IMR-90 (cell line): ENCODE measurements around the gene WFDC5. TPM values are rescaled to one million over a fixed set of nuclear protein-coding genes. Genes with fewer than 3 reads are reported as not detected.
A peak's percentile ranks its signal among the peaks of the same experiment; 100 is the strongest.

Source experiments
- ATAC-seq: fragments of 200-7000 bp; cut with Tn5 transposase; 2 replicates; pipeline ENCODE4 v1.9.1; 2020; ENCODE audit warnings: low read depth, mild to moderate bottlenecking, moderate library complexity
- BruUV-seq: library from RNA; stranded (reverse); fragments of 400-500 nt; replicated peaks from 2 replicates; lab custom pipeline; 2021; lab: Mats Ljungman, UMichigan
- CTCF ChIA-PET: fragments of 300-600 bp; formaldehyde crosslinking; extraction: SDS; loops from one replicate; lab custom pipeline; 2021; ENCODE audit warnings: antibody characterized with exemption; lab: Yijun Ruan, JAX
- POLR2A ChIA-PET: fragments of 300-600 bp; sonication (Branson Sonifier 250); formaldehyde crosslinking; loops from one replicate; lab custom pipeline; 2022; ENCODE audit warnings: antibody characterized with exemption; ENCODE audit not compliant: unreplicated experiment; lab: Charles Lee
- DNase-seq: peaks from one replicate; pipeline ENCODE4 v3.0.0; 2013
- H2AFZ ChIP-seq: replicated peaks from 2 replicates; pipeline ENCODE3; 2013; ENCODE audit warnings: low read length, mild to moderate bottlenecking; ENCODE audit not compliant: poor library complexity
- H2AK5ac ChIP-seq: 2 replicates; pipeline ENCODE4 v1.6.1; 2013; ENCODE audit warnings: low read depth, low read length, inconsistent platforms
- H2AK9ac ChIP-seq: replicated peaks from 2 replicates; pipeline ENCODE3; 2013; ENCODE audit warnings: mild to moderate bottlenecking, low read depth, low read length, moderate library complexity; ENCODE audit not compliant: poor library complexity
- H2BK120ac ChIP-seq: 2 replicates; pipeline ENCODE4 v1.6.1; 2013; ENCODE audit warnings: low read depth, low read length, inconsistent platforms
- H2BK15ac ChIP-seq: 3 replicates; pipeline ENCODE4 v1.6.1; 2013; ENCODE audit warnings: low read depth, low read length, inconsistent platforms
- H2BK20ac ChIP-seq: 2 replicates; pipeline ENCODE4 v1.6.1; 2013; ENCODE audit warnings: low read depth, mild to moderate bottlenecking, inconsistent platforms, low read length, moderate library complexity
- H2BK5ac ChIP-seq: 2 replicates; pipeline ENCODE4 v1.6.1; 2013; ENCODE audit warnings: mild to moderate bottlenecking, low read depth, low read length, inconsistent platforms; ENCODE audit not compliant: poor library complexity, severe bottlenecking
- H3K14ac ChIP-seq: replicated peaks from 2 replicates; pipeline ENCODE4 v1.6.1; 2013; ENCODE audit warnings: low read depth, low read length, inconsistent platforms
- H3K18ac ChIP-seq: 2 replicates; pipeline ENCODE4 v1.6.1; 2013; ENCODE audit warnings: low read depth, low read length, control low read depth
- H3K23ac ChIP-seq: 2 replicates; pipeline ENCODE4 v1.6.1; 2013; ENCODE audit warnings: low read depth, low read length, inconsistent platforms
- H3K27ac ChIP-seq: 2 replicates; pipeline ENCODE4 v1.5.1; 2013; ENCODE audit warnings: mild to moderate bottlenecking, control low read depth, low read length; ENCODE audit not compliant: insufficient read depth
- H3K27me3 ChIP-seq: 2 replicates; pipeline ENCODE4 v1.6.1; 2013; ENCODE audit warnings: low read length; ENCODE audit not compliant: control insufficient read depth, insufficient read depth
- H3K36me3 ChIP-seq: 2 replicates; pipeline ENCODE4 v1.6.1; 2013; ENCODE audit warnings: low read length, mixed read lengths; ENCODE audit not compliant: control insufficient read depth, insufficient read depth
- H3K4ac ChIP-seq: 2 replicates; pipeline ENCODE4 v1.6.1; 2013; ENCODE audit warnings: low read depth, low read length, inconsistent platforms
- H3K4me1 ChIP-seq: 2 replicates; pipeline ENCODE4 v1.6.1; 2013; ENCODE audit warnings: low read length, mixed read lengths; ENCODE audit not compliant: control insufficient read depth, insufficient read depth
- H3K4me2 ChIP-seq: 2 replicates; pipeline ENCODE4 v1.6.1; 2013; ENCODE audit warnings: low read depth, mild to moderate bottlenecking, control low read depth, low read length, moderate library complexity
- H3K4me3 ChIP-seq: 2 replicates; pipeline ENCODE4 v1.5.1; 2013; ENCODE audit warnings: low read depth, mild to moderate bottlenecking, control low read depth, low read length, moderate library complexity; ENCODE audit not compliant: insufficient read depth
- H3K56ac ChIP-seq: 2 replicates; pipeline ENCODE4 v1.6.1; 2013; ENCODE audit warnings: low read length, inconsistent platforms; ENCODE audit not compliant: insufficient read depth; ENCODE audit errors: extremely low read depth
- H3K79me1 ChIP-seq, 2 experiments: 2 replicates each; pipeline ENCODE4 v1.6.1; 2013; ENCODE audit warnings: low read length in 2 of 2, inconsistent platforms in 1 of 2, low read depth in 1 of 2
- H3K9ac ChIP-seq: 2 replicates; pipeline ENCODE4 v1.6.1; 2013; ENCODE audit warnings: low read depth, low read length, control low read depth
- H3K9me1 ChIP-seq: 2 replicates; pipeline ENCODE4 v1.6.1; 2013; ENCODE audit warnings: low read length, inconsistent platforms; ENCODE audit not compliant: insufficient read depth
- H3K9me3 ChIP-seq: 2 replicates; pipeline ENCODE4 v1.6.1; 2013; ENCODE audit warnings: low read length; ENCODE audit not compliant: control insufficient read depth, insufficient read depth
- H4K20me1 ChIP-seq: 2 replicates; pipeline ENCODE4 v1.6.1; 2013; ENCODE audit warnings: low read length, inconsistent platforms; ENCODE audit not compliant: insufficient read depth
- H4K5ac ChIP-seq: 2 replicates; pipeline ENCODE4 v1.6.1; 2013; ENCODE audit warnings: mild to moderate bottlenecking, low read depth, low read length, control low read depth
- H4K8ac ChIP-seq, 2 experiments: 2 replicates each; pipeline ENCODE4 v1.6.1; 2013; ENCODE audit warnings: low read depth in 2 of 2, low read length in 2 of 2, control low read depth in 1 of 2, inconsistent platforms in 1 of 2
- H4K91ac ChIP-seq: 2 replicates; pipeline ENCODE4 v1.6.1; 2013; ENCODE audit warnings: low read depth, low read length, inconsistent platforms; ENCODE audit not compliant: insufficient read depth
- BHLHE40 ChIP-seq: fragments of 150-350 bp; IDR thresholded peaks from 2 replicates; pipeline ENCODE4 v1.6.1; 2016; ENCODE audit warnings: mild to moderate bottlenecking, low read depth, low read length
- CTCF ChIP-seq: conservative IDR thresholded peaks from 2 replicates; pipeline ENCODE4 v1.5.1; 2012; ENCODE audit warnings: mild to moderate bottlenecking, low read depth, low read length, improper control_type of control experiment
- MAFK ChIP-seq: IDR thresholded peaks from 2 replicates; pipeline ENCODE4 v1.6.1; 2012; ENCODE audit warnings: low read depth, low read length, improper control_type of control experiment
- RAD21 ChIP-seq: IDR thresholded peaks from 2 replicates; pipeline ENCODE4 v1.6.1; 2012; ENCODE audit warnings: low read length, improper control_type of control experiment
- RCOR1 ChIP-seq: IDR thresholded peaks from 2 replicates; pipeline ENCODE4 v1.6.1; 2012; ENCODE audit warnings: mild to moderate bottlenecking, low read length, improper control_type of control experiment; ENCODE audit not compliant: insufficient replicate concordance
- RFX5 ChIP-seq: IDR thresholded peaks from 2 replicates; pipeline ENCODE4 v1.8.0; 2012; ENCODE audit warnings: low read depth, mild to moderate bottlenecking, low read length, moderate library complexity
- WGBS, 2 experiments: methylation state at CpG; one replicate each; pipeline versions ENCODE4 v1.1.5 to v1.1.7; 2013; ENCODE audit warnings: missing lambda C conversion rate in 2 of 2; ENCODE audit not compliant: insufficient read length in 1 of 2; ENCODE audit errors: extremely low coverage in 2 of 2; 5-methylcytosine and 5-hydroxymethylcytosine counted together
- dilution Hi-C: fragments of 300-500 bp; cut with HindIII; formaldehyde crosslinking; loops from one replicate; pipeline ENCODE4 v1.14.3; 2018; ENCODE audit warnings: low sequenced_read_pairs; ENCODE audit not compliant: unreplicated experiment
- in situ Hi-C: fragments of 300-500 bp; cut with MboI; formaldehyde crosslinking; loops from 3 replicates; pipeline ENCODE4 v1.14.3; 2019; ENCODE audit warnings: low sequenced_read_pairs, inconsistent platforms, mixed read lengths
- intact Hi-C: fragments of 100-400 bp; cut with micrococcal nuclease; formaldehyde crosslinking; loops from 2 replicates; pipeline ENCODE4 v1.10.0; 2022
- polyA plus RNA-seq, 3 experiments: library from polyadenylated mRNA; depleted of rRNA; stranded (reverse); fragments of >200 nt; gene quantifications; 2 replicates each; pipeline ENCODE4 v1.2.3, GENCODE V29; 2012; ENCODE audit warnings: low replicate concordance in 1 of 3
- total RNA-seq: library from RNA; depleted of rRNA; stranded (reverse); fragments of >200 nt; gene quantifications from 2 replicates; pipeline ENCODE4 v1.2.3, GENCODE V29; 2012

WFDC5 gene
- total and polyA plus RNA-seq, 2 of the 4 experiments (the other 2 are of a cell fraction) = not detected

GRCh38 chr20:45154183-45154582 lies 39.2 kb upstream of the WFDC5 start:
- Histone ChIP-seq H2BK120ac (no peak overlapping the region), H3K4me1 (peaks cover 2% of the 10 kb centered on the region; the same call in 1 of the 2 replicates), H3K9ac (no peak overlapping the region), H2AFZ (no peak overlapping the region), H2BK20ac (no peak overlapping the region), H3K9me3 (no peaks in the 10 kb centered on the region), H4K91ac (no peak overlapping the region), H3K56ac (no peak overlapping the region), H3K23ac (no peak overlapping the region), H4K8ac (no peak overlapping the region), H3K14ac (no peak overlapping the region), H3K27ac (no peak overlapping the region), H4K20me1 (no peaks in the 10 kb centered on the region), H2AK5ac (no peak overlapping the region), H3K4me2 (no peak overlapping the region), H4K5ac (no peak overlapping the region), H3K27me3 (peaks cover 7% of the 10 kb centered on the region), H3K36me3 (no peaks in the 10 kb centered on the region), H3K4me3 (no peak overlapping the region), H3K18ac (no peak overlapping the region), H3K9me1 (no peaks in the 10 kb centered on the region), H3K79me1 (no peaks in the 10 kb centered on the region), H3K4ac (no peak overlapping the region), H2BK5ac (no peak overlapping the region), H2BK15ac (no peak overlapping the region), H2AK9ac (no peak overlapping the region)
- peak; percentile 5 for DNase-seq
- no peak for TF ChIP-seq RFX5
- no peak for TF ChIP-seq RCOR1
- TF ChIP-seq BHLHE40 = no peak
- 0 out of 2 replicates have a peak, but pooled peaks have one; percentile 9 for TF ChIP-seq CTCF
- TF ChIP-seq MAFK = no peak
- peak; percentile 30 for TF ChIP-seq RAD21
- ATAC-seq = no peak
- in situ Hi-C loops (no loop called here), dilution Hi-C loops (no loop called here), intact Hi-C loops (no loop called here)
- WGBS, 2 experiments = 33% methylated on average over 1 of the region's 3 CpGs; no CpG with 5 or more reads in 1 of the 2 experiments
- POLR2A ChIA-PET = no interaction called here
- BruUV-seq = no TSS peak
- CTCF ChIA-PET = no interaction called here
